Measurements from ENCODE around the gene PLCH1. TPM values are rescaled to one million over a fixed set of nuclear protein-coding genes. Genes with fewer than 3 reads are reported as not detected.

The PLCH1 gene
- total RNA-seq, 2 donors from 2014 or later = 12.0 to 12.4 TPM

DNA sequence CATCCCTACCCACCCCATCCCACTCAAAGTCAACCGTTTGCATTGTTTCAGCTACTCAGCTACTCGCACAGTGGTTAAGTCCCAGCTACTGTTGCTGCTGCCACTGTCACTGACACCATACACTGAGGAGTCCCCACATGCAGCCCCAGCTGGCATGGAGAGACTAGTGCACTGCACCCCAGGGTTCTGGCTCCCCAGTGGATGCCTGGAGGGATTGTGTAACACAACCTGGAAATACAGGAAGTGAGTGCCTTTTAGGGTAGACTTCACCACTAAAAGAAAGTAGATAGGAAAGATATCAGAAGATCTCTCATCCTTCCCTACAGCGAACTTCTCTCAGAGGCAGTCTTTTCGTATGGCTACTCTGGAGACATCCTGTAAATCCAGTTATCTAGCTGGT, 282.2 kb downstream of the PLCH1 start:
- Histone ChIP-seq H3K27ac (ENCODE audit: low read depth, low read length) (no peak overlapping the region), H3K36me3 (ENCODE audit: control insufficient read depth, insufficient read depth, low read length) (no peaks in the 10 kb centered on the region), H3K4me3 (ENCODE audit: low read length) (no peak overlapping the region), H3K9me3 (ENCODE audit: control insufficient read depth, low read length) (no peaks in the 10 kb centered on the region), H3K9ac (ENCODE audit: extremely low read depth, low read length, poor library complexity, severe bottlenecking) (no peak overlapping the region), H3K27me3 (ENCODE audit: control insufficient read depth, insufficient read depth, low read length, poor library complexity, severe bottlenecking) (no peaks in the 10 kb centered on the region), H3K4me1 (ENCODE audit: control insufficient read depth, insufficient read depth, low read length) (peaks cover 23% of the 10 kb centered on the region)
- DNase-seq = no peak
- WGBS, 2 experiments (ENCODE audit: insufficient coverage in 1 of 2, insufficient read length in 1 of 2) = 72 to 88% methylated on average over 2 to 4 of the region's 4 CpGs
- no peaks in the 10 kb centered on the region for H3K27me3 Mint-ChIP-seq (ENCODE audit: insufficient read depth)
- peaks cover under 1% of the 10 kb centered on the region for H3K9me3 Mint-ChIP-seq
- H3K36me3 Mint-ChIP-seq (ENCODE audit: low read depth) = no peaks in the 10 kb centered on the region
- peaks cover 17% of the 10 kb centered on the region for H3K4me1 Mint-ChIP-seq
- H3K4me3 Mint-ChIP-seq = no peak overlapping the region
- H3K27ac Mint-ChIP-seq = no peak overlapping the region
- TF ChIP-seq, protein P1, sequence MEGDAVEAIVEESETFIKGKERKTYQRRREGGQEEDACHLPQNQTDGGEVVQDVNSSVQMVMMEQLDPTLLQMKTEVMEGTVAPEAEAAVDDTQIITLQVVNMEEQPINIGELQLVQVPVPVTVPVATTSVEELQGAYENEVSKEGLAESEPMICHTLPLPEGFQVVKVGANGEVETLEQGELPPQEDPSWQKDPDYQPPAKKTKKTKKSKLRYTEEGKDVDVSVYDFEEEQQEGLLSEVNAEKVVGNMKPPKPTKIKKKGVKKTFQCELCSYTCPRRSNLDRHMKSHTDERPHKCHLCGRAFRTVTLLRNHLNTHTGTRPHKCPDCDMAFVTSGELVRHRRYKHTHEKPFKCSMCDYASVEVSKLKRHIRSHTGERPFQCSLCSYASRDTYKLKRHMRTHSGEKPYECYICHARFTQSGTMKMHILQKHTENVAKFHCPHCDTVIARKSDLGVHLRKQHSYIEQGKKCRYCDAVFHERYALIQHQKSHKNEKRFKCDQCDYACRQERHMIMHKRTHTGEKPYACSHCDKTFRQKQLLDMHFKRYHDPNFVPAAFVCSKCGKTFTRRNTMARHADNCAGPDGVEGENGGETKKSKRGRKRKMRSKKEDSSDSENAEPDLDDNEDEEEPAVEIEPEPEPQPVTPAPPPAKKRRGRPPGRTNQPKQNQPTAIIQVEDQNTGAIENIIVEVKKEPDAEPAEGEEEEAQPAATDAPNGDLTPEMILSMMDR (conservative IDR thresholded peaks at IDR 0.05) = no peak

DNA sequence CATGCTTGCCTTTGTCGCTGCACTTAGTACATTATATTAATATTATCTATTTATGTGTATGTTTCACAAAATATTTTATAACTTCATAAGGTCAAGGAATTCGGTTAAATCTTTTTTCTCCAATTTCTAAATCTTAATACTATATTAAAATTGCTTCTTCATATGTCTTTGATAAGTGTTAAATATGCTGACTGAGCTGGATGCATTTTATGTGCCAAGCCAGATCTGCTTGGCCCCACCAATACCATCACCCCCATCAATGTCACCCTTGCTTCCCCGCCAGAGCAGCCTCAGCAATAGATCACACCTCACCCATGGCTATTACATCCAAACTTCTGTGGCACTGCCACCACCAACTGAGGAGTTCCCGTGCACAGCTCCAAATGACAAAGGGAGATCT, 287.3 kb downstream of the PLCH1 start:
- Histone ChIP-seq H3K27me3 (ENCODE audit: control insufficient read depth, insufficient read depth, low read length, poor library complexity, severe bottlenecking) (no peaks in the 10 kb centered on the region), H3K27ac (ENCODE audit: low read depth, low read length) (no peak overlapping the region), H3K9ac (ENCODE audit: extremely low read depth, low read length, poor library complexity, severe bottlenecking) (no peak overlapping the region), H3K4me1 (ENCODE audit: control insufficient read depth, insufficient read depth, low read length) (peaks cover 8% of the 10 kb centered on the region), H3K36me3 (ENCODE audit: control insufficient read depth, insufficient read depth, low read length) (no peaks in the 10 kb centered on the region), H3K9me3 (ENCODE audit: control insufficient read depth, low read length) (no peaks in the 10 kb centered on the region), H3K4me3 (ENCODE audit: low read length) (no peak overlapping the region)
- Mint-ChIP-seq H3K4me3 (no peak overlapping the region), H3K9me3 (no peaks in the 10 kb centered on the region), H3K36me3 (ENCODE audit: low read depth) (no peaks in the 10 kb centered on the region), H3K27ac (no peak overlapping the region), H3K4me1 (peaks cover 13% of the 10 kb centered on the region), H3K27me3 (ENCODE audit: insufficient read depth) (no peaks in the 10 kb centered on the region)
- 98% methylated on average over 2 of the region's 4 CpGs; no CpG with 5 or more reads in 1 of the 2 experiments for WGBS, 2 experiments (ENCODE audit: insufficient coverage in 1 of 2, insufficient read length in 1 of 2)
- DNase-seq = no peak
- TF ChIP-seq, protein P1 (conservative IDR thresholded peaks at IDR 0.05) = no peak

DNA sequence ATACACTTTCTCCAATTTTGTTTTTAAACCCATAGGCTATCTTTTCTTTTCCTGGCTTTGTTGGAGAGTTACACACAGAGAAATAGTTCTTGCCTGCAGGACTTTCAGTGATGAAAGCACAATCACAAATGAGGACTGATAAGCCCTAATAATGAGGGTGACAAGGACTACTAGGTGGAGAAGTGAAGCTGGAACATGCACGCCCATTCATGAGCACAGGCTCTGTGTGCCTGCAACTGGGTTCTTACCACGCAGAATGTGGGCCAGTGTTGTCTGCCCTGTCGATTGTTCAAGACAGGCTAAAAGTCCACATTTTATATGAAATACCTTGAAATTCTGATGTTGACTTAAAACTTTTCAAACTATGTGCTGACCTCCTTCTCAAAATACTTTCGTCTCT, 289.1 kb downstream of the PLCH1 start:
- Mint-ChIP-seq H3K36me3 (ENCODE audit: low read depth) (no peaks in the 10 kb centered on the region), H3K4me1 (peaks cover 6% of the 10 kb centered on the region), H3K4me3 (no peak overlapping the region), H3K9me3 (peaks cover 1% of the 10 kb centered on the region), H3K27ac (no peak overlapping the region), H3K27me3 (ENCODE audit: insufficient read depth) (no peaks in the 10 kb centered on the region)
- no peak overlapping the region for H3K9ac ChIP-seq (ENCODE audit: extremely low read depth, low read length, poor library complexity, severe bottlenecking)
- H3K27me3 ChIP-seq (ENCODE audit: control insufficient read depth, insufficient read depth, low read length, poor library complexity, severe bottlenecking) = no peaks in the 10 kb centered on the region
- 90 to 93% methylated on average over 3 to 4 of the region's 4 CpGs for WGBS, 2 experiments (ENCODE audit: insufficient coverage in 1 of 2, insufficient read length in 1 of 2)
- peaks cover 9% of the 10 kb centered on the region for H3K9me3 ChIP-seq (ENCODE audit: control insufficient read depth, low read length)
- H3K27ac ChIP-seq (ENCODE audit: low read depth, low read length) = no peak overlapping the region
- H3K36me3 ChIP-seq (ENCODE audit: control insufficient read depth, insufficient read depth, low read length) = no peaks in the 10 kb centered on the region
- TF ChIP-seq, protein P1 (conservative IDR thresholded peaks at IDR 0.05) = no peak
- H3K4me1 ChIP-seq (ENCODE audit: control insufficient read depth, insufficient read depth, low read length) = no peaks in the 10 kb centered on the region
- no peak for DNase-seq
- no peak overlapping the region for H3K4me3 ChIP-seq (ENCODE audit: low read length)
